ENCODE data around the gene SCAMP4.
"Not testable (repeated sequence)": the region's sequence is repeated elsewhere in the genome, so short reads cannot be mapped to it uniquely, and the experiment has no call there.

Gene SCAMP4

GRCh38 chr19:1882786-1883692 is 22.2 kb upstream of the SCAMP4 start:
- DNase-seq (ENCODE audit: low read depth): no peak

- no peak for DNase-seq (ENCODE audit: low read depth)
Measured at GRCh38 chr19:1883784-1884183, 21.4 kb upstream of the SCAMP4 start.

GRCh38 chr19:1884291-1884718 is 20.9 kb upstream of the SCAMP4 start:
- no peak for DNase-seq (ENCODE audit: low read depth)

GRCh38 chr19:1884719-1885334 is 20.4 kb upstream of the SCAMP4 start:
- DNase-seq (ENCODE audit: low read depth): no peak

- peak; percentile 92 for DNase-seq (ENCODE audit: low read depth)
Measured at GRCh38 chr19:1885398-1886119, 19.6 kb upstream of the SCAMP4 start, which contains the start of gene ABHD17A. Gene ABHD17A, minus strand, starts transcription at chr19:1885496. Its CDS starts 3,930 bp downstream, at chr19:1881566.

GRCh38 chr19:1886360-1886759 is 18.8 kb upstream of the SCAMP4 start:
- not testable (repeated sequence) for DNase-seq (ENCODE audit: low read depth)

- DNase-seq (ENCODE audit: low read depth): no peak
Measured at GRCh38 chr19:1888385-1888784, 16.8 kb upstream of the SCAMP4 start.

GRCh38 chr19:1889907-1890306 is 15.3 kb upstream of the SCAMP4 start:
- no peak for DNase-seq (ENCODE audit: low read depth)

GRCh38 chr19:1893791-1894190 is 11.4 kb upstream of the SCAMP4 start:
- no peak for DNase-seq (ENCODE audit: low read depth)

GRCh38 chr19:1896508-1896907 is 8.7 kb upstream of the SCAMP4 start:
- DNase-seq (ENCODE audit: low read depth): no peak

GRCh38 chr19:1901940-1902404 is 3.2 kb upstream of the SCAMP4 start:
- no peak for DNase-seq (ENCODE audit: low read depth)

GRCh38 chr19:1902923-1903322 is 2.3 kb upstream of the SCAMP4 start:
- no peak for DNase-seq (ENCODE audit: low read depth)

GRCh38 chr19:1904860-1905109 is 414 bp upstream of the SCAMP4 start:
- no peak for DNase-seq (ENCODE audit: low read depth)

GRCh38 chr19:1905863-1906375 is 720 bp downstream of the SCAMP4 start:
- no peak for DNase-seq (ENCODE audit: low read depth)

GRCh38 chr19:1906985-1907562 is 1.9 kb downstream of the SCAMP4 start:
- DNase-seq (ENCODE audit: low read depth): no peak

GRCh38 chr19:1907563-1908363 is 2.6 kb downstream of the SCAMP4 start:
- no peak for DNase-seq (ENCODE audit: low read depth)

- no peak for DNase-seq (ENCODE audit: low read depth)
Measured at GRCh38 chr19:1908364-1908678, 3.1 kb downstream of the SCAMP4 start.

GRCh38 chr19:1909761-1910080 is 4.5 kb downstream of the SCAMP4 start:
- no peak for DNase-seq (ENCODE audit: low read depth)

- no peak for DNase-seq (ENCODE audit: low read depth)
Measured at GRCh38 chr19:1910177-1910576, 5.0 kb downstream of the SCAMP4 start.

- DNase-seq (ENCODE audit: low read depth): no peak
Measured at GRCh38 chr19:1911098-1911497, 5.9 kb downstream of the SCAMP4 start.

GRCh38 chr19:1911995-1912394 is 6.8 kb downstream of the SCAMP4 start:
- no peak for DNase-seq (ENCODE audit: low read depth)

All from stimulated activated CD4-positive, alpha-beta T cell treated with anti-CD3 and anti-CD28 coated beads, Interleukin-2, amount 100 ng/mL, for 4 hours (primary cell).